HG03469 (cell line): Measurements from ENCODE around the gene LRRC4.

ENCODE experiments used
- ATAC-seq: cut with Tn5 transposase; IDR thresholded peaks from one replicate; pipeline ENCODE4 v1.9.1; 2021; ENCODE audit warnings: mild to moderate bottlenecking, moderate library complexity, moderate number of reproducible peaks; ENCODE audit not compliant: unreplicated experiment

LRRC4 gene

GRCh38 chr7:128030654-128031611 lies at the start of gene LRRC4:
Gene LRRC4 (minus strand): TSS chr7:128031437. CDS start chr7:128030640, 797 bp downstream.
- no peak for ATAC-seq

DNA sequence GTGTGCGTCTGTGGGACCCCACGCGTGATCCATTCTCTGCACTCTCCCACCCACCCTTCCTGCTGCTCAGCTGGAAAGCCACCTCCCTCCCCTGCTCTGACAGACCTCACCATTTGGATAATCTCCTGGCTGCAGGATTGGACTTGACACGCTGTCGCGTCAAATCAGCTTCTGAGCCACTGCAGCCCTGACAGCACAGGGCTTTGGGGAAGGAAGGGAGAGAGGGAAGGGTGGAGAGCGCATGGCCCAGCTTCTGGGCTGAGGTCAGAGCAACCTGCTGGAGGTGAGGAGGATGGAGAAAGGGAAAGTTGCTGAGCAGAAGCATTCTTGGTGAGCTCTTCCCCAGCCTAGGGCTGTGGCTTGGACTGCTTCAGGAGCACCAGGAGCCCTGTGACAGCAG lies 48.9 kb upstream of the LRRC4 start:
- no peak for ATAC-seq

- ATAC-seq: no peak
Measured at GRCh38 chr7:128078309-128078708, 47.1 kb upstream of the LRRC4 start.

DNA sequence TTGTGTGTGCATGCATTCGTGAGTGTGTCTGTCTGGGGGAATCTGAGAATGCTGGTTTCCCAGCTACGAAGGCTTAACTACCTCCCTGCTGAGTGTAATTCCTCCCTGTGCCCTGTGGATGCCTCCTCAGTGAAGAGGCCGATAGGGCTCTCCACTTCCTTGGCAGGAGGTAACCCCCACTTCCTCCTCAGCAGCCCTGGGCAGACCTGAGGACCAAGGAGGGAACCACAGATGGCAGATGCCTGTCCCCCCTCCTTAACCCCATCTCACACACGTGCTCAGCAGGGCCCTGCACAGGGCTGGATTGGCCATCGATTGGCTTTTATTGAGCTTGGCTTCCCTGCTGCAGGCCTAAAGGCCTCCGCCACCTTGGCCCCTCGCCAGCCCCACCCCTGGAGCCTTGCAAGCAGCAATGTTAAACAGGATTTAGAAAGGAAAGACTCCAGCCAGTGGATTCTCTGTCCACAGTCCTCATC lies 45.6 kb upstream of the LRRC4 start:
- no peak for ATAC-seq

GRCh38 chr7:128076196-128076795 lies 45.1 kb upstream of the LRRC4 start:
- no peak for ATAC-seq

DNA sequence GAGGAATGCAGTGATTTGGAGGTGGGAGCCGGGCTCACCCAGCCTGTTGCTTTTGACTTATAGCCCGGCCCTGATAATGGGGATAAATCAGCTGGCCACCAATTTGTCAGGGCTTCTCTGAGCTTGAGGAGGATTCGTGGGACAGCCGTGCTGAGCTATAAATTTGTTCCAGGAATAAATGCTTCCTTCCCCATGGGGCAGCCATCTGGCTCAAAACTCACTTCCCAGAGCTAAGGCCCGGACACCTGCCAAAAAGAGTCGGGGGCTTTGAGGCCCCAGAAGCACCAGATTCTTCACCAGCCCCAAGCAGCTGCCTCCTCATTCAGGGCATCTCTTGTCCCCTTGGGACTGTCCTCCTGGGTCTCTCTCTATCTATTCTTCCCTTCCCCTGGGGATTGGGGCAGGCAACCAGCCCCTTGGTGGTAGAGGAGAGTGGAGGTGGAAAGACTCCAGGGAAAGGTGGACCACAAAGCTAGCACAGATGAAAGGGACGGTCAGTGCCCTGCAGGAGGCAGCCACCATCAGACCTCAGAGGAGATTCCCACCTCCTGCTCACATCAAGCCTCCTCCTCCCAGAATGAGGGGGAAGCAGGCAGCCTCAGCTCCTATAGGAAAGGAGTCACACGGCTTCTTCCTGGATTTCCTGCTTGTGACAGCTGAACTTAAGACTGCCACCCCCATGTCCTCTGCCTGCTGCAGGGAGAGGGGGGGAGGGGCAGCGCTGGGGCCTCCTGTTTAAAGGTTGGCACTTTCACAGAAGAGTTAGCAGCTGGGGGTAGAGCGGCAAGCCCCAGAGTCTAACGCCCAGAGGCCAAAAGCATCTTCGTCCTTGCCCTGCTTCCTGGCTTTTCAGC lies 44.2 kb upstream of the LRRC4 start:
- no peak for ATAC-seq

- no peak for ATAC-seq
Measured at GRCh38 chr7:128074736-128075135, 43.5 kb upstream of the LRRC4 start.

DNA sequence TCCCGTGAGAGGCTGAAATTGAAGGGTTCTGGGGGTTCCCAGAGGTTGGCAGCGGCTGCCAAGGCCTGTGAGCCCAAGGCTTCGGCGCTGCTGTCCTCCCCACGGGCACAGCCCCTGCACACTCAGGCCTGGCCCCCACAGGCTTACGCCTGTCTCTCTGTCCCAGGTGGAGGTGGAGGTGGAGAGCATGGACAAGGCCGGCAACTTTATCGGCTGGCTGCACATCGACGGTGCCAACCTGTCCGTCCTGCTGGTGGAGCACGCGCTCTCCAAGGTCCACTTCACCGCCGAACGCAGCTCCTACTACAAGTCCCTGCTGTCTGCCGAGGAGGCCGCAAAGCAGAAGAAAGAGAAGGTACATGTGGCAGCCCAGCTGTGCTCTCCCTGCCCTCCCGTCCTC lies 43.1 kb upstream of the LRRC4 start:
- no peak for ATAC-seq

- no peak for ATAC-seq
Measured at GRCh38 chr7:128073671-128074310, 42.6 kb upstream of the LRRC4 start.

DNA sequence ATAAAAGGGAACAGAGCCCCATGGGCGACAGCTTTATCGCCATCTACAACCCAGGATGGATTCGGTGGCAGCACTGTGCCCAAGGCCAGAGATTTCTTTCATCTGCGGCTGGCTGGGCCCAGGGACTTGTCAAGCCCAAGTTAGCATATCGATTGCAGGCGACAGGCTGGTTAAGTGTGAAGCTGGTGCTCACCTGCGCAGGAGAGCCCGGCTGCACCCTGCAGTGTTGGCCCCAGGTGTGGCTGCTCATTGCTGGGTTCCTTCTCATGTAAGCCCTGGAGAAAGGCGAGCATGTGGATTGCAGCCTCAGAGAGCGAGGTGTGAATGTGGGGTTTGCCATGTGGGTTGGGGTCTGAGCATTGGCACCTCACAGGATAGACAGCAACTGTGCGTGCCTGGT lies 40.6 kb upstream of the LRRC4 start:
- ATAC-seq: no peak

DNA sequence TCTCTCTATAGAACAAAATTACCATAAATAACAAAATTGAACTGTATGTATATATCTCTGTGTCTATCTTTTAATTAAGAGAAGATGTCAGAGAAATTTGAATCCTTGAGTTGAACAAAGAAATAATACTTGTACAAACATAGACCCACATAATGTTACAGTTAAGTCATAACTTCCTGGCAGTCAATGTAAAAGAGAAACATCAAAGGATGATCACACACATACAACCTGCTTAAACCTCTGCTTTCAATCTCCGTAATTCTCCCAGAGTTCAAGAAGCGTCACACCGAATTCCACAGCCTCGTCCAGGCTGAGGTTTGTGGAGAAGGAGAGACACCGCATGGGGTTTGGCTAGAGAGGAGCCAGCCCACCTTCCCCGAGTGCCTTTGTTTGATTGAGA lies 40.1 kb upstream of the LRRC4 start:
- ATAC-seq: no peak

- no peak for ATAC-seq
Measured at GRCh38 chr7:128069373-128070364, 38.4 kb upstream of the LRRC4 start.

- ATAC-seq: no peak
Measured at GRCh38 chr7:128068785-128069184, 37.5 kb upstream of the LRRC4 start.

- ATAC-seq: no peak
Measured at GRCh38 chr7:128067983-128068382, 36.7 kb upstream of the LRRC4 start.

- no peak for ATAC-seq
Measured at GRCh38 chr7:128066858-128067257, 35.6 kb upstream of the LRRC4 start.

DNA sequence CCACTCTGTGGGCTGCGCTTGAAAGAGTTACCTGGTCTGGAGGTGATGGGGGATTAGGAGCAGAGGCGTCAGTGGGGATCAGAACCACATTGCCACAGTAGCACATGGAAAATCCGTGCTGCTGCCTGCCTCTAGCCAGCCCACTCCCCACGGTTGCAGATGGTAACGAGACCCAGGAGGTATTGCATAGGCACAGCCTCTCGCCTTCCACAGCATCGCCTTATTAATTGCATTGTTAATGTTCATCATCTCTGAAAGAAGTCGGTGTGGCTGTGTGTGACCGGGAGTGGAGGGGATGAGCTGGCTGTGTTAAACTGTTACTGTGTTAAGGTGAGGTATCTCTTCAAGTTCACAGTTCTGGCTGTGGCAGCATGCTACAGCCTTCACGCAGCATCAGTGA lies 35.2 kb upstream of the LRRC4 start:
- ATAC-seq: no peak

- ATAC-seq: no peak
Measured at GRCh38 chr7:128065872-128066271, 34.6 kb upstream of the LRRC4 start.

GRCh38 chr7:128063088-128063487 lies 31.9 kb upstream of the LRRC4 start:
- ATAC-seq: no peak

DNA sequence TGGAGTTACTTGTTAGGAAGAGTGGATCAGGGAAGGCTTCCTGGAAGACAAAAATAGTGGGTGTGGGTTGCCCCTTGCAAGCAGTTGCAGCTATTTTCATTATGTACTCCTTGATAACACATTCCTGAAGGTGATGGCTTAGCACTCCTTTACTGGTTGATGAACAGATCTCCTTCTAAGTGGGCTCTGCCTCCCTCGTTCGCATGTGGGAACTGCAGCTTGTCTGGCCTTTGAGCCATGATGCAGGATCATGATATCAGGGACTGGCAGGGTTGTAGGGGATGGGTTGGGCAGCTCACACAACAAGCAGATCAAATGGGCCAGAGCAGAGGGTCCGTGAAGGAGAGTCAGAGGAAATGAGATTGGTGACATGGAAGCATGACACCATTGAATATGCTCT lies 28.8 kb upstream of the LRRC4 start:
- ATAC-seq: no peak
